OCI-LY7 (cell line): ENCODE measurements around the gene RAB22A. TPM values are rescaled to one million over a fixed set of nuclear protein-coding genes. Genes with fewer than 3 reads are reported as not detected.
A peak's percentile ranks its signal among the peaks of the same experiment; 100 is the strongest.

Experiments used
- BruUV-seq: library from RNA; stranded (reverse); fragments of 400-500 nt; replicated peaks from 2 replicates; lab custom pipeline; 2021; lab: Mats Ljungman, UMichigan
- CTCF ChIA-PET: fragments of 300-600 bp; sonication (Branson Sonifier 250); formaldehyde crosslinking; loops from one replicate; lab custom pipeline; 2022; ENCODE audit warnings: antibody characterized with exemption; ENCODE audit not compliant: unreplicated experiment; lab: Charles Lee
- POLR2A ChIA-PET: fragments of 300-600 bp; sonication (Branson Sonifier 250); formaldehyde crosslinking; loops from one replicate; lab custom pipeline; 2022; ENCODE audit warnings: antibody characterized with exemption; lab: Charles Lee
- DNase-seq: peaks from one replicate; pipeline ENCODE4 v3.0.0-alpha.2; 2015; ENCODE audit warnings: low spot score
- H2AFZ ChIP-seq: fragments of 200-600 bp; sonication (generic), shearing (Covaris generic); 2 replicates; pipeline ENCODE4 v1.6.1; 2014; ENCODE audit warnings: mild to moderate bottlenecking, antibody characterized with exemption, low read length, moderate library complexity
- H3K27ac ChIP-seq: fragments of 200-600 bp; sonication (generic); 2 replicates; pipeline ENCODE4 v1.5.1; 2014; ENCODE audit warnings: mixed run types, low read depth, mild to moderate bottlenecking, moderate library complexity, low read length, inconsistent platforms; ENCODE audit not compliant: poor library complexity, severe bottlenecking
- H3K36me3 ChIP-seq: fragments of 200-600 bp; sonication (generic); 2 replicates; pipeline ENCODE4 v1.6.1; 2014; ENCODE audit warnings: mild to moderate bottlenecking, antibody characterized with exemption, low read length, moderate library complexity, mixed read lengths; ENCODE audit not compliant: insufficient read depth
- H3K4me1 ChIP-seq: fragments of 200-600 bp; sonication (generic); 2 replicates; pipeline ENCODE4 v1.5.1; 2014; ENCODE audit warnings: mild to moderate bottlenecking, low read length; ENCODE audit not compliant: insufficient read depth, poor library complexity, severe bottlenecking
- H3K4me2 ChIP-seq: fragments of 200-600 bp; sonication (generic); 2 replicates; pipeline ENCODE4 v1.6.1; 2014; ENCODE audit warnings: mild to moderate bottlenecking, low read length
- H3K4me3 ChIP-seq: fragments of 200-600 bp; sonication (generic); 2 replicates; pipeline ENCODE4 v1.5.1; 2014; ENCODE audit warnings: mild to moderate bottlenecking, low read depth, low read length; ENCODE audit not compliant: poor library complexity, severe bottlenecking
- H3K79me2 ChIP-seq: fragments of 200-600 bp; sonication (generic); 2 replicates; pipeline ENCODE4 v1.6.1; 2016; ENCODE audit warnings: low read depth, mild to moderate bottlenecking, low read length, moderate library complexity, mixed read lengths; ENCODE audit not compliant: insufficient read depth
- H3K9me2 ChIP-seq: fragments of 200-600 bp; sonication (generic); 2 replicates; pipeline ENCODE4 v1.6.1; 2016; ENCODE audit warnings: mild to moderate bottlenecking, low read length, mixed read lengths; ENCODE audit not compliant: insufficient read depth
- H3K9me3 ChIP-seq: fragments of 200-600 bp; sonication (generic); 2 replicates; pipeline ENCODE4 v1.6.1; 2014; ENCODE audit warnings: mild to moderate bottlenecking, mixed run types, low read length, mixed read lengths
- H4K20me1 ChIP-seq: fragments of 200-600 bp; sonication (generic); 2 replicates; pipeline ENCODE4 v1.6.1; 2014; ENCODE audit warnings: mild to moderate bottlenecking, antibody characterized with exemption, low read length, moderate library complexity, mixed read lengths; ENCODE audit not compliant: insufficient read depth
- CTCF ChIP-seq: fragments of 200-600 bp; sonication (generic); conservative IDR thresholded peaks from 2 replicates; pipeline ENCODE4 v1.5.1; 2014; ENCODE audit warnings: mild to moderate bottlenecking, antibody characterized with exemption, low read length, moderate library complexity, mixed read lengths
- EZH2phosphoT487 ChIP-seq: fragments of 200-600 bp; sonication (generic); IDR thresholded peaks from 2 replicates; pipeline ENCODE4 v1.6.1; 2018; ENCODE audit warnings: low read depth, borderline replicate concordance, mild to moderate bottlenecking, mixed run types, antibody characterized with exemption, low read length, moderate library complexity, mixed read lengths
- intact Hi-C: fragments of 100-400 bp; cut with micrococcal nuclease; formaldehyde crosslinking; loops from one replicate; pipeline ENCODE4 v1.10.0; 2022; ENCODE audit not compliant: unreplicated experiment
- total RNA-seq, 2 experiments: library from RNA; depleted of rRNA in 1 of 2; stranded (reverse); fragments of >200 nt in 1 of 2; shearing (Covaris generic) in 1 of 2; gene quantifications; 2 replicates each; pipeline ENCODE4 v1.2.3, GENCODE V29; 2014 to 2022

Gene RAB22A
- total RNA-seq, 2 experiments from 2014 or later, result 7.0 to 13.4 TPM

- intact Hi-C loops, result no loop called here
- Histone ChIP-seq H2AFZ (no peak overlapping the region), H3K9me2 (no peaks in the 10 kb centered on the region), H3K9me3 (no peaks in the 10 kb centered on the region), H3K4me3 (no peak overlapping the region), H3K27ac (no peak overlapping the region), H3K36me3 (no peaks in the 10 kb centered on the region), H3K4me1 (no peaks in the 10 kb centered on the region), H3K4me2 (no peak overlapping the region), H4K20me1 (no peaks in the 10 kb centered on the region), H3K79me2 (no peaks in the 10 kb centered on the region)
- no peak for TF ChIP-seq CTCF
- no peak for TF ChIP-seq EZH2phosphoT487
- BruUV-seq, result no TSS peak
- POLR2A ChIA-PET, result interaction anchor here (0.5 kb wide), 1 partner anchor 8 kb away, joined by 3 read pairs; no protein-coding TSS in a partner anchor
- CTCF ChIA-PET, result interaction anchor here (0.6 kb wide), 1 partner anchor 576 kb away, joined by 3 read pairs; no protein-coding TSS in a partner anchor
- no peak for DNase-seq
These were observed 68.4 kb downstream of the RAB22A start for GRCh38 chr20:58377766-58378401.

DNA sequence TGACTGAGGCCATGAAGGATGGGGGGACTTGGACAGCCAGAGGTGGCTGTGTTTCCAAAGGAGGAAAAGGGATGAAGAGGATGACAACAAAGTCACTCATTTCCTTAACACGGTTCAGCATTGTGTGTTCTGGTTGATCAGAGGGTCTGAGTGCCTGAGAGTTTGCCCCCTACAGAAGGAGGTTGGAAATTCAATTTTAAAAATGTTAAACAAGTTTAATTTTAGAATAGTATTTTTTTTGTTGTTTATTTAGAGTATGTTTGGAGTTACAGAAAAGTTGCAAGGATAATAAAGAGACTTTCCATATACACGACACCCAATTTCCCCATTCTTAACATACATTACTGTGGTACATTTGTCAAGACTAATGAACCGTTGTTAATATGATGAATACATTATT lies 69.2 kb downstream of the RAB22A start:
- no peak overlapping the region for H2AFZ ChIP-seq
- no peak overlapping the region for H3K4me3 ChIP-seq
- no peaks in the 10 kb centered on the region for H4K20me1 ChIP-seq
- H3K4me2 ChIP-seq, result no peak overlapping the region
- intact Hi-C loops, result no loop called here
- H3K9me3 ChIP-seq, result no peaks in the 10 kb centered on the region
- CTCF ChIA-PET, result no interaction called here
- POLR2A ChIA-PET, result interaction anchor here (0.5 kb wide), 1 partner anchor 8 kb away, joined by 3 read pairs; no protein-coding TSS in a partner anchor
- TF ChIP-seq EZH2phosphoT487 (no peak), CTCF (peak; percentile 53)
- BruUV-seq, result no TSS peak
- H3K27ac ChIP-seq, result no peak overlapping the region
- no peaks in the 10 kb centered on the region for H3K79me2 ChIP-seq
- no peak for DNase-seq
- no peaks in the 10 kb centered on the region for H3K36me3 ChIP-seq
- H3K4me1 ChIP-seq, result no peaks in the 10 kb centered on the region
- no peaks in the 10 kb centered on the region for H3K9me2 ChIP-seq

GRCh38 chr20:58381627-58382026 lies 72.1 kb downstream of the RAB22A start:
- H3K4me3 ChIP-seq, result no peak overlapping the region
- DNase-seq, result no peak
- H4K20me1 ChIP-seq, result no peaks in the 10 kb centered on the region
- BruUV-seq, result no TSS peak
- no peak overlapping the region for H2AFZ ChIP-seq
- no peaks in the 10 kb centered on the region for H3K9me2 ChIP-seq
- H3K36me3 ChIP-seq, result no peaks in the 10 kb centered on the region
- H3K79me2 ChIP-seq, result no peaks in the 10 kb centered on the region
- no peak overlapping the region for H3K27ac ChIP-seq
- intact Hi-C loops, result loop anchor here (10.0 kb wide), 1 partner anchor 147 kb away; no protein-coding TSS in a partner anchor
- ChIA-PET CTCF (no interaction called here), POLR2A (no interaction called here)
- H3K4me1 ChIP-seq, result no peaks in the 10 kb centered on the region
- H3K4me2 ChIP-seq, result no peak overlapping the region
- TF ChIP-seq CTCF (no peak), EZH2phosphoT487 (no peak)
- H3K9me3 ChIP-seq, result no peaks in the 10 kb centered on the region
